OCI-M1 (cell line): ENCODE measurements around the gene SH2B3.
A peak's percentile ranks its signal among the peaks of the same experiment; 100 is the strongest.
"Not testable (repeated sequence)": the region's sequence is repeated elsewhere in the genome, so short reads cannot be mapped to it uniquely, and the experiment has no call there.

Experiments used
- DNase-seq: peaks from one replicate; lab custom pipeline; 2025; lab: John Stamatoyannopoulos, UW

SH2B3 gene

GRCh38 chr12:111458546-111459172 lies 52.9 kb downstream of the SH2B3 start:
- no peak for DNase-seq

- DNase-seq: not testable (repeated sequence)
These were observed 54.4 kb downstream of the SH2B3 start for GRCh38 chr12:111460111-111460510.

GRCh38 chr12:111462210-111462769 lies 56.6 kb downstream of the SH2B3 start:
- peak; percentile 30 for DNase-seq

GRCh38 chr12:111467092-111467856 lies 61.6 kb downstream of the SH2B3 start:
- DNase-seq: no peak

- DNase-seq: no peak
These were observed 62.1 kb downstream of the SH2B3 start for GRCh38 chr12:111467857-111468241.

GRCh38 chr12:111469401-111469800 lies 63.7 kb downstream of the SH2B3 start:
- DNase-seq: no peak

- no peak for DNase-seq
These were observed 65.5 kb downstream of the SH2B3 start for GRCh38 chr12:111471236-111471635.

GRCh38 chr12:111482462-111482861 lies 76.7 kb downstream of the SH2B3 start:
- DNase-seq: peak; percentile 5

- no peak for DNase-seq
These were observed 82.5 kb downstream of the SH2B3 start for GRCh38 chr12:111488271-111488670.

GRCh38 chr12:111488798-111489197 lies 83.1 kb downstream of the SH2B3 start:
- DNase-seq: no peak

- not testable (repeated sequence) for DNase-seq
These were observed 87.3 kb downstream of the SH2B3 start for GRCh38 chr12:111492979-111493378.

- no peak for DNase-seq
These were observed 89.0 kb downstream of the SH2B3 start for GRCh38 chr12:111494676-111495075.
